ENCODE measurements around the gene TLCD2.

Gene TLCD2

GRCh38 chr17:1714427-1714979 lies 4.3 kb upstream of the TLCD2 start:
- Histone ChIP-seq H3K27me3 (replicated peaks; ENCODE audit: insufficient read depth, low read length) (no peaks in the 10 kb centered on the region; the same call in 1 of the 2 replicates), H3K9me3 (replicated peaks; ENCODE audit: insufficient read depth, low read length) (no peaks in the 10 kb centered on the region), H3K36me3 (replicated peaks; ENCODE audit: insufficient read depth, low read length) (no peaks in the 10 kb centered on the region), H3K4me3 (ENCODE audit: low read length) (no peak overlapping the region), H3K27ac (ENCODE audit: low read length) (no peak overlapping the region), H3K79me2 (ENCODE audit: low read length) (peaks cover 7% of the 10 kb centered on the region; the same call in 1 of the 2 replicates), H3K9me2 (replicated peaks; ENCODE audit: insufficient read depth, low read length) (no peaks in the 10 kb centered on the region), H4K20me1 (ENCODE audit: insufficient read depth, low read length) (no peaks in the 10 kb centered on the region), H3K4me2 (ENCODE audit: low read depth, low read length) (peak overlapping the region; percentile 86; the same call in 1 of the 2 replicates), H3K4me1 (ENCODE audit: low read length) (no peaks in the 10 kb centered on the region; the same call in 1 of the 2 replicates), H3K9ac (ENCODE audit: low read length) (no peak overlapping the region), H2AFZ (ENCODE audit: low read length) (no peak overlapping the region), H3F3A (ENCODE audit: insufficient read depth, low read length) (peaks cover 4% of the 10 kb centered on the region)
- TF ChIP-seq EZH2phosphoT487 (IDR thresholded peaks at IDR 0.05; ENCODE audit: low read length) = no peak
- TF ChIP-seq CTCF (IDR thresholded peaks at IDR 0.05; ENCODE audit: low read length) = no peak
- no peak for TF ChIP-seq EZH2 (optimal IDR thresholded peaks at IDR 0.05; ENCODE audit: low read depth, low read length)
- DNase-seq = no peak

- no peaks in the 10 kb centered on the region for H3K9me3 ChIP-seq (replicated peaks; ENCODE audit: insufficient read depth, low read length)
- H3K4me3 ChIP-seq (ENCODE audit: low read length) = no peak overlapping the region
- no peak overlapping the region for H3K27ac ChIP-seq (ENCODE audit: low read length)
- no peaks in the 10 kb centered on the region; the same call in 1 of the 2 replicates for H3K27me3 ChIP-seq (replicated peaks; ENCODE audit: insufficient read depth, low read length)
- DNase-seq = no peak
- H3K9me2 ChIP-seq (replicated peaks; ENCODE audit: insufficient read depth, low read length) = no peaks in the 10 kb centered on the region
- H2AFZ ChIP-seq (ENCODE audit: low read length) = no peak overlapping the region
- H3F3A ChIP-seq (ENCODE audit: insufficient read depth, low read length) = peaks cover 4% of the 10 kb centered on the region
- no peaks in the 10 kb centered on the region for H3K36me3 ChIP-seq (replicated peaks; ENCODE audit: insufficient read depth, low read length)
- H3K79me2 ChIP-seq (ENCODE audit: low read length) = peaks cover 7% of the 10 kb centered on the region; the same call in 1 of the 2 replicates
- no peak overlapping the region for H3K4me2 ChIP-seq (ENCODE audit: low read depth, low read length)
- H4K20me1 ChIP-seq (ENCODE audit: insufficient read depth, low read length) = no peaks in the 10 kb centered on the region
- H3K9ac ChIP-seq (ENCODE audit: low read length) = no peak overlapping the region
- no peak for TF ChIP-seq EZH2 (optimal IDR thresholded peaks at IDR 0.05; ENCODE audit: low read depth, low read length)
- peak; percentile 16 for TF ChIP-seq CTCF (IDR thresholded peaks at IDR 0.05; ENCODE audit: low read length)
- no peaks in the 10 kb centered on the region; the same call in 1 of the 2 replicates for H3K4me1 ChIP-seq (ENCODE audit: low read length)
Measured at GRCh38 chr17:1713878-1714426, 3.8 kb upstream of the TLCD2 start.

GRCh38 chr17:1713160-1713877 lies 3.1 kb upstream of the TLCD2 start:
- Histone ChIP-seq H3K9me2 (replicated peaks; ENCODE audit: insufficient read depth, low read length) (no peaks in the 10 kb centered on the region), H3K9ac (ENCODE audit: low read length) (no peak overlapping the region), H3F3A (ENCODE audit: insufficient read depth, low read length) (peaks cover 4% of the 10 kb centered on the region), H2AFZ (ENCODE audit: low read length) (no peak overlapping the region), H3K4me3 (ENCODE audit: low read length) (no peak overlapping the region), H3K4me2 (ENCODE audit: low read depth, low read length) (no peak overlapping the region), H4K20me1 (ENCODE audit: insufficient read depth, low read length) (no peaks in the 10 kb centered on the region), H3K4me1 (ENCODE audit: low read length) (no peaks in the 10 kb centered on the region; the same call in 1 of the 2 replicates), H3K27me3 (replicated peaks; ENCODE audit: insufficient read depth, low read length) (no peaks in the 10 kb centered on the region; the same call in 1 of the 2 replicates), H3K9me3 (replicated peaks; ENCODE audit: insufficient read depth, low read length) (no peaks in the 10 kb centered on the region), H3K27ac (ENCODE audit: low read length) (no peak overlapping the region), H3K79me2 (ENCODE audit: low read length) (peaks cover 5% of the 10 kb centered on the region; the same call in 1 of the 2 replicates), H3K36me3 (replicated peaks; ENCODE audit: insufficient read depth, low read length) (no peaks in the 10 kb centered on the region)
- DNase-seq = no peak
- TF ChIP-seq EZH2 (optimal IDR thresholded peaks at IDR 0.05; ENCODE audit: low read depth, low read length) (no peak), CTCF (IDR thresholded peaks at IDR 0.05; ENCODE audit: low read length) (no peak), EZH2phosphoT487 (IDR thresholded peaks at IDR 0.05; ENCODE audit: low read length) (no peak)

Data from MM.1S (cell line).